K562 (cell line): ENCODE data around the gene ZNF407. TPM values are rescaled to one million over a fixed set of nuclear protein-coding genes. Genes with fewer than 3 reads are reported as not detected.

Source experiments
- ATAC-seq: fragments of 200-7000 bp; cut with Tn5 transposase; 3 replicates; pipeline ENCODE4 v1.9.1; 2020; ENCODE audit warnings: moderate library complexity
- BruUV-seq: library from RNA; stranded (reverse); fragments of 400-500 nt; replicated peaks from 2 replicates; lab custom pipeline; 2021; lab: Mats Ljungman, UMichigan
- CTCF ChIA-PET: fragments of 300-600 bp; formaldehyde crosslinking; extraction: SDS; loops from one replicate; lab custom pipeline; 2021; ENCODE audit warnings: low intra/inter-chr PET ratio; lab: Yijun Ruan, JAX
- POLR2A ChIA-PET: fragments of 300-600, 350-650 bp; sonication (Branson Sonifier 250); formaldehyde crosslinking; extraction: SDS; loops from one replicate; lab custom pipeline; 2021; ENCODE audit warnings: antibody characterized with exemption, inconsistent platforms; lab: Yijun Ruan, JAX
- DNase-seq, 4 experiments: peaks; one replicate each; pipeline versions ENCODE4 v3.0.0 to v3.0.0-alpha.2; 2011 to 2018; ENCODE audit warnings: low spot score in 3 of 4, mixed read lengths in 3 of 4; ENCODE audit errors: extremely low read depth in 1 of 4
- FAIRE-seq: peaks from 2 replicates; lab custom pipeline; 2011; peaks lifted over from hg19 to GRCh38; lab: Jason Lieb, UNC
- H2AFZ ChIP-seq: 2 replicates; pipeline ENCODE4 v1.6.0; 2011; ENCODE audit warnings: low read depth, low read length, control low read depth, inconsistent platforms
- H3K27ac ChIP-seq: fragments of 200-600 bp; 3 replicates; pipeline ENCODE4 v1.8.0; 2011; ENCODE audit warnings: low read depth, mild to moderate bottlenecking, control low read depth, inconsistent platforms, low read length, moderate library complexity, mixed read lengths; ENCODE audit errors: extremely low read depth
- H3K27me3 ChIP-seq, 2 experiments: fragments of 300-600 bp in 1 of 2; 2 replicates in 1 of 2; 3 replicates in 1 of 2; pipeline versions ENCODE4 v1.6.0 to v1.8.0; 2011; ENCODE audit warnings: inconsistent platforms in 2 of 2, low read length in 2 of 2, mild to moderate bottlenecking in 1 of 2, mixed read lengths in 1 of 2, moderate library complexity in 1 of 2; ENCODE audit not compliant: control insufficient read depth in 2 of 2, insufficient read depth in 2 of 2
- H3K36me3 ChIP-seq: fragments of 300-600 bp; 3 replicates; pipeline ENCODE4 v1.8.0; 2011; ENCODE audit warnings: mild to moderate bottlenecking, low read length, inconsistent platforms; ENCODE audit not compliant: control insufficient read depth, insufficient read depth
- H3K4me1 ChIP-seq, 2 experiments: fragments of 200-600 bp in 1 of 2; replicated peaks in 1 of 2; 2 replicates in 1 of 2; 3 replicates in 1 of 2; pipeline versions ENCODE4 v1.5.1 to v1.8.0; 2011; ENCODE audit warnings: inconsistent platforms in 2 of 2, low read length in 2 of 2, mild to moderate bottlenecking in 1 of 2, mixed read lengths in 1 of 2, moderate library complexity in 1 of 2; ENCODE audit not compliant: control insufficient read depth in 2 of 2, insufficient read depth in 2 of 2
- H3K4me2 ChIP-seq: 2 replicates; pipeline ENCODE4 v1.6.1; 2011; ENCODE audit warnings: low read length, control low read depth, inconsistent platforms, mixed read lengths; ENCODE audit not compliant: insufficient read depth
- H3K4me3 ChIP-seq: fragments of 200-600 bp; sonication (generic), shearing (Covaris generic); 2 replicates; pipeline ENCODE4 v1.5.1; 2016; ENCODE audit warnings: control low read depth, inconsistent platforms
- H3K79me2 ChIP-seq: fragments of 200-600 bp; 3 replicates; pipeline ENCODE4 v1.8.0; 2011; ENCODE audit warnings: low read length, inconsistent platforms; ENCODE audit not compliant: control insufficient read depth, insufficient read depth
- H3K9ac ChIP-seq, 2 experiments: 2 replicates each; pipeline versions ENCODE4 v1.6.0 to v1.6.1; 2011; ENCODE audit warnings: low read depth in 2 of 2, low read length in 2 of 2, control low read depth in 1 of 2, inconsistent platforms in 1 of 2, mild to moderate bottlenecking in 1 of 2, mixed read lengths in 1 of 2; ENCODE audit not compliant: insufficient read depth in 1 of 2
- H3K9me1 ChIP-seq: one replicate; pipeline ENCODE4 v1.6.0; 2011; ENCODE audit warnings: inconsistent platforms, mild to moderate bottlenecking, low read length, moderate library complexity; ENCODE audit not compliant: control insufficient read depth, insufficient read depth
- H3K9me3 ChIP-seq: replicated peaks from 2 replicates; pipeline ENCODE4 v1.5.1; 2011; ENCODE audit warnings: low read depth, low read length, inconsistent platforms; ENCODE audit not compliant: control insufficient read depth, insufficient read depth
- H4K20me1 ChIP-seq: replicated peaks from 2 replicates; pipeline ENCODE4 v1.6.1; 2011; ENCODE audit warnings: low read length, inconsistent platforms, mixed read lengths; ENCODE audit not compliant: control insufficient read depth, insufficient read depth
- CBX1 ChIP-seq: sonication (generic); IDR thresholded peaks from 2 replicates; pipeline ENCODE4 v1.6.1; 2016; ENCODE audit warnings: antibody characterized with exemption, low read depth, mild to moderate bottlenecking
- ZKSCAN3 ChIP-seq: fragments of 250-450 bp; sonication (Bioruptor Pico); IDR thresholded peaks from 2 replicates; pipeline ENCODE4 v1.4.0; 2020
- ZNF830 ChIP-seq: fragments of 250-450 bp; sonication (Bioruptor Pico); IDR thresholded peaks from 2 replicates; pipeline ENCODE4 v1.5.0; 2021; ENCODE audit warnings: mild to moderate bottlenecking
- WGBS: fragments of 100-300 bp; shearing (Covaris generic); methylation state at CpG from one replicate; pipeline ENCODE4 v1.1.6; 2016; ENCODE audit warnings: low coverage, mixed read lengths; ENCODE audit not compliant: insufficient coverage; ENCODE audit errors: missing lambda C conversion rate; 5-methylcytosine and 5-hydroxymethylcytosine counted together
- in situ Hi-C: fragments of 300-500 bp; cut with MboI; formaldehyde crosslinking; loops from 4 replicates; pipeline ENCODE4 v1.15.0; 2018; ENCODE audit warnings: inconsistent platforms, mixed read lengths
- intact Hi-C: fragments of 100-400 bp; cut with micrococcal nuclease; formaldehyde crosslinking; loops from 2 replicates; pipeline ENCODE4 v1.14.2; 2022
- polyA plus RNA-seq, 8 experiments: library from polyadenylated mRNA; depleted of rRNA in 4 of 8; stranded (reverse) in 5 of 8; unstranded in 3 of 8; fragments of >200 nt; fragmentation: Nextera tagmentation in 2 of 8; fragmentation: Illumina TruSeq in 1 of 8; extraction: Ambion mirVana in 2 of 8; extraction: Trizol in 1 of 8; gene quantifications; 2 replicates each; pipeline versions ENCODE4 v1.2.1 to v1.2.3, GENCODE V29; 2011 to 2014; ENCODE audit warnings: inconsistent platforms in 1 of 8, missing spikeins in 1 of 8
- total RNA-seq, 7 experiments: library from RNA; depleted of rRNA in 6 of 7; stranded (reverse); fragments of >200 nt in 6 of 7; fragmentation: Illumina TruSeq in 2 of 7; extraction: Trizol in 2 of 7; gene quantifications; 2 replicates each; pipeline versions ENCODE4 v1.2.1 to v1.2.3, GENCODE V29; 2011 to 2021; ENCODE audit warnings: low replicate concordance in 1 of 7
- TF ChIP-seq, protein P1 (sequence below), 2 experiments: fragments of 450-650 bp; formaldehyde crosslinking in 1 of 2; IDR thresholded peaks; 2 replicates each; pipeline versions ENCODE4 v1.4.0 to v1.6.1; 2014 to 2020; ENCODE audit warnings: mild to moderate bottlenecking in 2 of 2, borderline replicate concordance in 1 of 2, low read depth in 1 of 2
- TF ChIP-seq, protein P2 (sequence below): fragments of 450-650 bp; formaldehyde crosslinking; IDR thresholded peaks from 2 replicates; pipeline ENCODE4 v1.4.0; 2022; ENCODE audit warnings: missing genetic modification characterization

The ZNF407 gene
- total and polyA plus RNA-seq, 9 of the 15 experiments (the other 6 are each of a cell fraction or from before 2014, with no cell fraction given), result 0.21 to 5.4 (median 2.3) TPM

DNA sequence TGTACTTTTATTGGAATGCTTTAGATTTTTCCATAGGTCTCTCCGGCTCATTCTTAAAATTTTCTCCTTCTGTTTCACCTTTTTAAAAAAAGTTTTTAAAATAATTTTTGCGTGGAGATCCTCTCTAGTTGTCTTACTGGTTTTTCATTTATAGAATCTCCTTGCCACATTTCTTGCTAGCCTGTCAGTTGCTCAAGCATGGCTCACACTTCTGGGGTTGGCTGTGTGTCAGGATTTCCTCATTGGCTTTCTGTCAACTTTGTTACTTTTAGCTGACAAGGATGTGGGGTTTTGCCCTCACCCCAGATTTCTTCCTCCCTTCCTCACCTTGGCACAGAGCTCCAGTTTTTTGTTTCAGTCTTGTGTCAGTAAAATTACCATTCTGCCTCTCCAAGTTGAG lies 124.6 kb downstream of the ZNF407 start (continued):
- TF ChIP-seq, protein P1, sequence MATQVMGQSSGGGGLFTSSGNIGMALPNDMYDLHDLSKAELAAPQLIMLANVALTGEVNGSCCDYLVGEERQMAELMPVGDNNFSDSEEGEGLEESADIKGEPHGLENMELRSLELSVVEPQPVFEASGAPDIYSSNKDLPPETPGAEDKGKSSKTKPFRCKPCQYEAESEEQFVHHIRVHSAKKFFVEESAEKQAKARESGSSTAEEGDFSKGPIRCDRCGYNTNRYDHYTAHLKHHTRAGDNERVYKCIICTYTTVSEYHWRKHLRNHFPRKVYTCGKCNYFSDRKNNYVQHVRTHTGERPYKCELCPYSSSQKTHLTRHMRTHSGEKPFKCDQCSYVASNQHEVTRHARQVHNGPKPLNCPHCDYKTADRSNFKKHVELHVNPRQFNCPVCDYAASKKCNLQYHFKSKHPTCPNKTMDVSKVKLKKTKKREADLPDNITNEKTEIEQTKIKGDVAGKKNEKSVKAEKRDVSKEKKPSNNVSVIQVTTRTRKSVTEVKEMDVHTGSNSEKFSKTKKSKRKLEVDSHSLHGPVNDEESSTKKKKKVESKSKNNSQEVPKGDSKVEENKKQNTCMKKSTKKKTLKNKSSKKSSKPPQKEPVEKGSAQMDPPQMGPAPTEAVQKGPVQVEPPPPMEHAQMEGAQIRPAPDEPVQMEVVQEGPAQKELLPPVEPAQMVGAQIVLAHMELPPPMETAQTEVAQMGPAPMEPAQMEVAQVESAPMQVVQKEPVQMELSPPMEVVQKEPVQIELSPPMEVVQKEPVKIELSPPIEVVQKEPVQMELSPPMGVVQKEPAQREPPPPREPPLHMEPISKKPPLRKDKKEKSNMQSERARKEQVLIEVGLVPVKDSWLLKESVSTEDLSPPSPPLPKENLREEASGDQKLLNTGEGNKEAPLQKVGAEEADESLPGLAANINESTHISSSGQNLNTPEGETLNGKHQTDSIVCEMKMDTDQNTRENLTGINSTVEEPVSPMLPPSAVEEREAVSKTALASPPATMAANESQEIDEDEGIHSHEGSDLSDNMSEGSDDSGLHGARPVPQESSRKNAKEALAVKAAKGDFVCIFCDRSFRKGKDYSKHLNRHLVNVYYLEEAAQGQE (IDR thresholded peaks at IDR 0.05; ENCODE audit: borderline replicate concordance), result no peak
- TF ChIP-seq, protein P1 (CRISPR knock-in tag; IDR thresholded peaks at IDR 0.05; ENCODE audit: low read depth), result no peak
- no peak for TF ChIP-seq ZKSCAN3

DNA sequence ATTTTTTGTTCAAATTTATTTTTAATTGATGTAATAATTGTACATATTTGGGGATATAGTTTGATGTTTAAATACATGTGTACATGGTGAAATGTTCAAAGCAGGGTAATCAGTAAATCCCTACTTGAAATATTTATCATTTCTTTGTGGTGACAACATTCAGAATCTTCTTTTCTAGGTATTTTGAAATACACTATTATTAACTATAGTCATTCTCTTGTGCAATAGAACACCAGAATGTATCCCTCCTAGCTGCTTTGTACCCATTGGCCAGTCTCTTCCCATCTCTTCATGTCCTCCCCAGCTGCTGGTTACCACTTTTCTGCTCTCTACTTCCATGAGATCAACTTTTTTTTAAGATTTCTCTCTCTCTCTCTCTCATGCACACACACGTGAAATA lies 126.5 kb downstream of the ZNF407 start:
- in situ Hi-C loops (no loop called here), intact Hi-C loops (no loop called here)
- no peak for TF ChIP-seq ZNF830 (CRISPR knock-in tag)
- TF ChIP-seq, protein P2, sequence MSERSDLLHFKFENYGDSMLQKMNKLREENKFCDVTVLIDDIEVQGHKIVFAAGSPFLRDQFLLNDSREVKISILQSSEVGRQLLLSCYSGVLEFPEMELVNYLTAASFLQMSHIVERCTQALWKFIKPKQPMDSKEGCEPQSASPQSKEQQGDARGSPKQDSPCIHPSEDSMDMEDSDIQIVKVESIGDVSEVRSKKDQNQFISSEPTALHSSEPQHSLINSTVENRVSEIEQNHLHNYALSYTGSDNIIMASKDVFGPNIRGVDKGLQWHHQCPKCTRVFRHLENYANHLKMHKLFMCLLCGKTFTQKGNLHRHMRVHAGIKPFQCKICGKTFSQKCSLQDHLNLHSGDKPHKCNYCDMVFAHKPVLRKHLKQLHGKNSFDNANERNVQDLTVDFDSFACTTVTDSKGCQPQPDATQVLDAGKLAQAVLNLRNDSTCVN (CRISPR knock-in tag), result no peak
- no peak for TF ChIP-seq CBX1
- ChIA-PET POLR2A (no interaction called here), CTCF (no interaction called here)
- DNase-seq (no peak), FAIRE-seq (no peak), ATAC-seq (no peak)
- Histone ChIP-seq H3K9ac (no peak overlapping the region), H3K4me1 (no peaks in the 10 kb centered on the region), H3K9me1 (no peaks in the 10 kb centered on the region), H2AFZ (no peak overlapping the region), H3K27me3 (no peaks in the 10 kb centered on the region), H3K9me3 (no peaks in the 10 kb centered on the region), H3K79me2 (no peaks in the 10 kb centered on the region), H4K20me1 (no peaks in the 10 kb centered on the region), H3K4me2 (no peak overlapping the region), H3K27ac (no peak overlapping the region), H3K36me3 (no peaks in the 10 kb centered on the region), H3K4me3 (no peak overlapping the region)
- no TSS peak for BruUV-seq
- WGBS, result 0% methylated on average over 1 of the region's 1 CpG
